Epithelial cell of proximal tubule (primary cell): ENCODE data around the gene KIF1B. TPM values are rescaled to one million over a fixed set of nuclear protein-coding genes. Genes with fewer than 3 reads are reported as not detected.

Experiments
- DNase-seq: peaks from one replicate; pipeline ENCODE4 v3.0.0-alpha.2; 2011; ENCODE audit warnings: low read depth
- H3K4me3 ChIP-seq: 2 replicates; pipeline ENCODE4 v1.5.1; 2011; ENCODE audit warnings: low read depth, mild to moderate bottlenecking, low read length
- CTCF ChIP-seq: conservative IDR thresholded peaks from 2 replicates; pipeline ENCODE4 v1.5.1; 2012; ENCODE audit warnings: low read depth, mild to moderate bottlenecking, low read length
- total RNA-seq: library from RNA; depleted of rRNA; stranded (reverse); fragments of >200 nt; gene quantifications from 2 replicates; pipeline ENCODE4 v1.2.3, GENCODE V29; 2015

KIF1B gene
- total RNA-seq, 1 donor from 2014 or later: 20.9 TPM

- no peak overlapping the region for H3K4me3 ChIP-seq
- no peak for DNase-seq
- TF ChIP-seq CTCF: no peak
Measured at GRCh38 chr1:10185759-10186158, 24.6 kb upstream of the KIF1B start.

- DNase-seq: no peak
- H3K4me3 ChIP-seq: no peak overlapping the region
Measured at GRCh38 chr1:10186331-10187025, 23.9 kb upstream of the KIF1B start.

GRCh38 chr1:10187026-10187334, 23.4 kb upstream of the KIF1B start:
- H3K4me3 ChIP-seq: no peak overlapping the region
- TF ChIP-seq CTCF: no peak
- DNase-seq: no peak

More at GRCh38 chr1:10186331-10187025, 23.9 kb upstream of the KIF1B start:
- TF ChIP-seq CTCF: no peak

- no peak overlapping the region for H3K4me3 ChIP-seq
- no peak for TF ChIP-seq CTCF
- no peak for DNase-seq
Measured at GRCh38 chr1:10188133-10188650, 22.2 kb upstream of the KIF1B start.

GRCh38 chr1:10189659-10190058, 20.7 kb upstream of the KIF1B start:
- no peak for DNase-seq
- no peak for TF ChIP-seq CTCF
- H3K4me3 ChIP-seq: no peak overlapping the region

- no peak for DNase-seq
- TF ChIP-seq CTCF: no peak
- no peak overlapping the region for H3K4me3 ChIP-seq
Measured at GRCh38 chr1:10192263-10192662, 18.1 kb upstream of the KIF1B start.

GRCh38 chr1:10193288-10193687, 17.1 kb upstream of the KIF1B start:
- no peak overlapping the region for H3K4me3 ChIP-seq
- no peak for TF ChIP-seq CTCF
- no peak for DNase-seq
